ENCODE measurements around the gene SDR42E2.
"Not testable (repeated sequence)": the region's sequence is repeated elsewhere in the genome, so short reads cannot be mapped to it uniquely, and the experiment has no call there.

- TF ChIP-seq EZH2 (IDR thresholded peaks at IDR 0.05; ENCODE audit: borderline replicate concordance, low read length): not testable (repeated sequence)
- TF ChIP-seq, protein P1, sequence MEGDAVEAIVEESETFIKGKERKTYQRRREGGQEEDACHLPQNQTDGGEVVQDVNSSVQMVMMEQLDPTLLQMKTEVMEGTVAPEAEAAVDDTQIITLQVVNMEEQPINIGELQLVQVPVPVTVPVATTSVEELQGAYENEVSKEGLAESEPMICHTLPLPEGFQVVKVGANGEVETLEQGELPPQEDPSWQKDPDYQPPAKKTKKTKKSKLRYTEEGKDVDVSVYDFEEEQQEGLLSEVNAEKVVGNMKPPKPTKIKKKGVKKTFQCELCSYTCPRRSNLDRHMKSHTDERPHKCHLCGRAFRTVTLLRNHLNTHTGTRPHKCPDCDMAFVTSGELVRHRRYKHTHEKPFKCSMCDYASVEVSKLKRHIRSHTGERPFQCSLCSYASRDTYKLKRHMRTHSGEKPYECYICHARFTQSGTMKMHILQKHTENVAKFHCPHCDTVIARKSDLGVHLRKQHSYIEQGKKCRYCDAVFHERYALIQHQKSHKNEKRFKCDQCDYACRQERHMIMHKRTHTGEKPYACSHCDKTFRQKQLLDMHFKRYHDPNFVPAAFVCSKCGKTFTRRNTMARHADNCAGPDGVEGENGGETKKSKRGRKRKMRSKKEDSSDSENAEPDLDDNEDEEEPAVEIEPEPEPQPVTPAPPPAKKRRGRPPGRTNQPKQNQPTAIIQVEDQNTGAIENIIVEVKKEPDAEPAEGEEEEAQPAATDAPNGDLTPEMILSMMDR (conservative IDR thresholded peaks at IDR 0.05 in 1 of 2, IDR thresholded peaks at IDR 0.05 in 1 of 2; ENCODE audit: extremely low read depth in 1 of 2, insufficient read depth in 1 of 2, low read depth in 1 of 2, low read length in 2 of 2): not testable (repeated sequence)
These were observed 33.8 kb upstream of the SDR42E2 start for GRCh38 chr16:22128537-22128936.
